RPMI8226 (cell line): ENCODE data around the gene NHP2.
"Not testable (repeated sequence)": the region's sequence is repeated elsewhere in the genome, so short reads cannot be mapped to it uniquely, and the experiment has no call there.

Experiments used
- DNase-seq: peaks from one replicate; pipeline ENCODE4 v3.0.0-alpha.2; 2015

NHP2 gene

GRCh38 chr5:178170455-178170854, 16.8 kb upstream of the NHP2 start:
- DNase-seq = no peak

- no peak for DNase-seq
These were observed 11.9 kb upstream of the NHP2 start for GRCh38 chr5:178165581-178165980.

DNA sequence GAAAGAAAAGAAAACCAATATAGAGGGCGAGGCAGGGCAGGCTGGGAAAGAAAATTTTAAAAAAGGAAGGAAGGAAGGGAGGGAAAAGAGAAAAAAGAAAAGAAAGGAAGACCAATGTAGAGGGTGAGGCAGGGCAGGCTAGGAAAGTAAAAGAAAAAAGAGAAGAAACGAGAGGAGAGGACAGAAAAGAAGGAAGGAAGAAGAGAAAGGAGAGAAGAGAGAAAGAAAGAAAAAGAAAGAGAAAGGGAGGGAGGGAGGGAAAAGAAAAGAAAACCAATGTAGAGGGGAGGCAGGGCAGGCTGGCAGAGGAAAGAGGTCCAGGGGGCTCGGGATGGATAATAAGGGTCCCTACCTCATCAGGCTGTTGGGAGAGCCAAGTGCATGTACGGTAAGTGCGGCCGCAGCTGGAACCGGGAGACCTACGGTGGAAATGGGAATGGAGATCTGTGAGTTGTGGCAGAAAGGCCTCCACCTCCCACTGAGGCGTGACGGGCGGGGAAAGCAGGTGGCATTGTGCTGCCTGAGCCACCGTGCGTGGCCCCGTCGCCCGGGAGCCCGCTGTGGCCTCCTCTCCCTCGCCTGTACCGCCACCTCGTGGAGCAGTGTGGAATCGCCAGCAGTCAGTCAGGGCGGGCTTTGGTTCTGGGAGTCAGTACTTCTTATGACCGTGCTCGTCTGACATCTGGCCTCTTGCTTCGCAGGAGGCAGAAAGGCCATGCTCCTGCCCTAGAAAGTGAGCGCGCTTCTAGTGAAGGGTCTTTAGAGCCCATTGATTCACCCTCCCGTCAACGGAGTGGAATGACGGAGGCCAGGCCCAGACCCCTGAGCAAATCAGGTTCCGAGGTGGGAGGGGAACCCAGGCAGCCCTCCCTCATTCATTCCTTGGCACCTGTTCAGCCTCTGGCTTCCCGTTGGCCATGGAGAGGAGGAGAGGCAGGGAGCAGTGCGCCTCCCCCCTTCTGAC, 10.4 kb upstream of the NHP2 start:
- peak; percentile 87 for DNase-seq

- no peak for DNase-seq
These were observed 8.8 kb upstream of the NHP2 start for GRCh38 chr5:178162481-178162880.

GRCh38 chr5:178160176-178160575, 6.5 kb upstream of the NHP2 start:
- peak; percentile 42 for DNase-seq

DNA sequence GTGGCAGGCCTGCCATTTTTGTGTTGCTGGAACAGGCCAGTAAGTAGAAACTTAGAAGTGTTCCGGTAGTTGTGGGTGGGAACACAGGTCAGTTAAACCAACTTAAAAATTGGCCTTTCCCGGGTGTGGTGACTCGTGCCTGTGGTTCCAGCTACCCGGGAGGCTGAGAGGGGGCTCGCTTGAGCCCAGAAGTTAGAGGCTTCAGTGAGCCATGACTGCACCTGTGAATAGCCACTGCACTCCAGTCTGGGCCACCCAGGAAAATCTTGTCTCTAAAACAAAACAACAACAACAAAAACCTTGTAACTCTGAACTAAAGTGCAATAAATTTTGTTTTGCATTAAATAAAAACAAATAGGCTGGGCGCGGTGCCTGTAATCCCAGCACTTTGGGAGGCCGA, 1.4 kb upstream of the NHP2 start:
- no peak for DNase-seq

GRCh38 chr5:178152491-178153444, 917 bp downstream of the NHP2 start:
- no peak for DNase-seq

- DNase-seq = no peak
These were observed 2.5 kb downstream of the NHP2 start for GRCh38 chr5:178150977-178151734.

DNA sequence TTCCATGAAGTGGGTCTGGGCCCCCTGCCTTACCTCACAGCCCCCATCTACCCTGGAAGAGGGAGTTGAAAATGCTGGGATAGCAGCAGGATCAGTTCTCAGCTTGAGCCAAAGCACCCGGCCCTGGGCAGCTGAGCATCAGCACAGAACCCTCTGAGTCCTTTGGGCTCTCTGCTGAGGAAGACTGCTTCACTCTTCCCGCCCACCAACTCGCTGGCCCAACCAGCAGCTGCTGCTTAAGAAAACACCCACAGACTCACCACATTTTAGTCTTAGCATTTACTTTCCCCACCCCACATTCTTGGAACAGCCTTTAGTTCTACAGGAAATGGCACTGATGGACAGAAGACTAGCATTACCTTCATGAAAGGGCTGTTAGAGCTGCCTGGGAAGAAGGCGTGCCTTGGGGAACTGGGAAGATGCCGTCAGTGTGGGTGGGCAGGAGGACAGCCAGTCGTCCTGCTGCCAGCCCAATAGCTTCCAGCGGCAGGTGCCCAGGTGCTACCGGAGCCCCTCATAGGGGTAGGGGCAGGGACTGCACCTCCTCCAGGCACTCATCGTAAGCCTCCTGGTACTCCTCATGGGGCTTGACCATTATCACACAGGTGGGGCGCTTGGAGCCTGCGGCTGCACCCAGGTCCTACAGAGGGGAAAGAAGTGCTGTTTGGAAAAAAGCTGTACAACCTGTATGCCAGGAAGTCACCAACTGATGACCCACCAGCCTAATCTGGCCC, 4.3 kb downstream of the NHP2 start:
- DNase-seq = no peak

GRCh38 chr5:178147406-178147805, 6.3 kb downstream of the NHP2 start:
- DNase-seq = no peak

DNA sequence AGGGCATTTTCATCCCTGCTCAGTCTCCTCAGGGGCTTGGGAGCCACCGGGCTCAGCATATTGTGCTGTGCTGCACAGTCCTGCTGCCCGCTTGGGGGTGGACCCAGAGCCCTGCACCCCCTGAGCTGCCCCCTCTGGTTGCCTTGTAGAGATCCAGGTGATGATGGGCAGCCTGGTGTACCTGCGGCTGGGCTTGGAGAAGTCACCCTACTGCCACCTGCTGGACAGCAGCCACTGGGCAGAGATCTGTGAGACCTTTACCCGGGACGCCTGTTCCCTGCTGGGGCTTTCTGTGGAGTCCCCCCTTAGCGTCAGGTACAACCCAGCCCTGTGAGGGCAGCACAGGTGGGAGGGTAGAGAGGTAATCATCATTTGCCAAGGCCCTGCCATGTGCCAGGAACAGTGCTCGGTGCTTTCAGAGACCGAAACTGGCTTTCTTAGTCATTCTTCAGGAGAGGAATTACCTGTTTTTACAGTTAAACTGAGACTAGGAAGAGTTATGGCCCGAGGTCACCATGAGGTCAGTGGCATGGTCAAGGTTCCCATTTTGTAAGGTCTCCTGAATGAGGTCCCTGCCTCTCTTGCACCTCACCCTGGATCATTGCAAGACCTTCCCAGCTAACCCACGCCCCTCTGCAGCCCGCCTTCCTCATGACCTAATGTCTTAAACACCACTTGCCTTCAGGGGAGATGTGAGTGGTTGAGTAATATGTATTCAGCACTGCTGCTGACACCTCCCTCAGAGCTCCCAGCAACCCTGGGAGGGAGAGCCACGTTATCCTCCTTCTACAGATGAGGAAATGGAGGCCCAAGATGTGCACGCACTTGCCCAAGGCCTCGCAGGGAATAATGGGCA, 7.5 kb downstream of the NHP2 start:
- DNase-seq = peak; percentile 82

- no peak for DNase-seq
These were observed 9.8 kb downstream of the NHP2 start for GRCh38 chr5:178143901-178144300.

- no peak for DNase-seq
These were observed 10.4 kb downstream of the NHP2 start for GRCh38 chr5:178143246-178143645.

- no peak for DNase-seq
These were observed 11.0 kb downstream of the NHP2 start for GRCh38 chr5:178142642-178143041.

DNA sequence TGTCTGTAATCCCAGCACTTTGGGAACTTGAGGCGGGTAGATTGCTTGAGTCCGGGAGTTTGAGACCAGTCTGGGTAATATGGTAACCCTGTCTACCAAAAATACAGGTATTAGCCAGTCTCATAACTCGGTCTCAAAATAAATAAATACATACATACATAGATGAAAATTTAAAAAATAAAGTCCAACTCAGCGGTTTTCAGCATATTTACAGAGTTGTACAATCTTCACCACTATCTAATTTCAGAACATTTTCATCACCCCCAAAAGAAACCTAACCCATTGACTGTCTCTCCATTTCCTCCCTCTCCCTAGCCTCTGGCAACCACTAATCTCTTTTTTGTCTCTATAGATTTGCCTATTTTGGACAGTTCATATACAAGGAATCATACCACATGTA, 12.1 kb downstream of the NHP2 start:
- DNase-seq = no peak

DNA sequence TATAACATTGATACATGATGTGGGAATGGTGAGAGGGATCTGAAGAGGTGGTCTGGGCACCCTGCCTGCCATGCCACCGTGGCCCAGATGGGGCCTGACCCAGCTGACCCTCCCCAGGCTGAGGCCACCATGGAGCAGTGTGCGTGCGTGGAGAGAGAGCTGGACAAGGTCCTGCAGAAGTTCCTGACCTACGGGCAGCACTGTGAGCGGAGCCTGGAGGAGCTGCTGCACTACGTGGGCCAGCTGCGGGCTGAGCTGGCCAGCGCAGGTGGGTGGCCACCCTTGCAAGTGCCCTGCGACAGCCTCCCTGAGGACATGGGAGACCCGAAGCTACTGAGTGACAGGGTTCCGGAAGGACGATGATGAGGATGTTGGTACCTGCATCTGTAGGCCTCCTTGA, 15.7 kb downstream of the NHP2 start:
- no peak for DNase-seq

DNA sequence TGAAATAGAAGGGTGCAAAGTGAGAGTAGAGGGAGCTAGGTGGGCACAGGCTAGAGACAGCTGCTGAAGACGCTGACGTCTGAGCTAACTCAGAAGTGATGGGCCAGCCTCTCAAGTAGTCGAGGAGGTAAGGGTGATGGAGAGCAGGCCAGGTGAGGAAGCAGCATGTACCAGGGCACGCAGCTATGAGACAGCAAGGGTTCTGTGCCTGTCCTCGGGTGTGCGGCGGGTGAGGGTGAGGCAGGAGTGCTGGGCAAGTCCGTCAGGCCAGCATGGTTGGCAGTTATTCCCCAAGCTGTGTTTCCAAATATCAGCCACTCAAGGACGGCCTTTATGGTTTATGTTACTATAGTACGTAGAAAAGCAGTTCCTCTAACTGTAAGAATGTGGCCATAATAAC, 16.7 kb downstream of the NHP2 start:
- no peak for DNase-seq

- DNase-seq = no peak
These were observed 22.2 kb downstream of the NHP2 start for GRCh38 chr5:178131446-178131996.

GRCh38 chr5:178130576-178131445, 22.9 kb downstream of the NHP2 start, which contains the start of gene RMND5B:
Gene RMND5B (plus strand): TSS chr5:178131014. CDS start chr5:178138120, 7,106 bp downstream.
- DNase-seq = peak; percentile 92

DNA sequence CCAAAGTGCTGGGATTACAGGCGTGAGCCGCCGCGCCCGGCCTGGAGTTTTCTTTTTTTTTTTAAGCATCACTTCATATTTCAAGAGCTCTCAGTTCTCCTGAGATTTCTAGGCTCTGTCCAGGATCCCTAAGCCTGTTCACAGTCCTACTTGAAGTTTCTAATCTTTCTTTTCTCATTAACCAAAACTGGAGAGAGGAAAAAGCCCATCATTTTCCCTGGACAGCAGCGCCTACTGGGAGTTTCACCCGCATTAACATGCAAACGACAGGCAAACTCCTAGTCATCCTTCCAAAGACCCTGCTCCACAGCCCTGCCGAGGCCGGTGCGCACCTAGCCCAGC, 23.5 kb downstream of the NHP2 start:
- DNase-seq = not testable (repeated sequence)
